A673 (cell line): ENCODE measurements around the gene HIBADH.

Experiments
- CTCF ChIP-seq: fragments of 300-800, 200-600 bp; sonication (generic); conservative IDR thresholded peaks from 2 replicates; pipeline ENCODE4 v1.5.1; 2017; ENCODE audit warnings: low read depth, mild to moderate bottlenecking, antibody characterized with exemption, low read length, moderate library complexity, mixed read lengths
- EZH2 ChIP-seq: fragments of 200-600 bp; sonication (generic); IDR thresholded peaks from 2 replicates; pipeline ENCODE4 v1.6.1; 2017; ENCODE audit warnings: borderline replicate concordance, low read depth, mild to moderate bottlenecking, mixed read lengths, antibody characterized with exemption, low read length; ENCODE audit not compliant: poor library complexity, severe bottlenecking

- TF ChIP-seq CTCF (no peak), EZH2 (no peak)
Observed at GRCh38 chr7:27704422-27705199, 41.9 kb upstream of the HIBADH start.
